Activated B cell treated with CpG ODN at 0.5 μM for 24 hours (primary cell): ENCODE data around the gene MCOLN1. TPM values are rescaled to one million over a fixed set of nuclear protein-coding genes. Genes with fewer than 3 reads are reported as not detected.

Experiments
- ATAC-seq: fragments of 200-7000 bp; cut with Tn5 transposase; one replicate; pipeline ENCODE4 v1.10.0; 2021; ENCODE audit warnings: low read depth, mild to moderate bottlenecking, moderate library complexity
- CTCF ChIA-PET: fragments of 350-600 bp; sonication (Branson Sonifier 250); formaldehyde crosslinking; loops from one replicate; lab custom pipeline; 2021; ENCODE audit warnings: antibody characterized with exemption; lab: Charles Lee
- POLR2A ChIA-PET: fragments of 350-600 bp; sonication (Branson Sonifier 250); formaldehyde crosslinking; loops from one replicate; lab custom pipeline; 2021; ENCODE audit warnings: antibody characterized with exemption; lab: Charles Lee
- DNase-seq: peaks from one replicate; pipeline ENCODE4 v3.0.0; 2022
- H3K27ac Mint-ChIP-seq: one replicate; pipeline ENCODE4 v1.8.0; 2020; ENCODE audit warnings: mixed read lengths
- H3K27me3 Mint-ChIP-seq: one replicate; pipeline ENCODE4 v1.8.0; 2021; ENCODE audit warnings: mixed read lengths
- H3K36me3 Mint-ChIP-seq: one replicate; pipeline ENCODE4 v1.8.0; 2021; ENCODE audit warnings: low read depth, mixed read lengths
- H3K4me1 Mint-ChIP-seq: one replicate; pipeline ENCODE4 v1.8.0; 2021; ENCODE audit warnings: mixed read lengths
- H3K4me3 Mint-ChIP-seq: one replicate; pipeline ENCODE4 v1.8.0; 2020; ENCODE audit warnings: mild to moderate bottlenecking, mixed read lengths
- H3K9me3 Mint-ChIP-seq: one replicate; pipeline ENCODE4 v1.8.0; 2020; ENCODE audit warnings: mixed read lengths
- CTCF ChIP-seq: fragments of 200-600 bp; IDR thresholded peaks from one replicate; pipeline ENCODE4 v1.8.0; 2022; ENCODE audit warnings: antibody characterized with exemption, mild to moderate bottlenecking
- intact Hi-C: fragments of 100-400 bp; cut with micrococcal nuclease; formaldehyde crosslinking; loops from one replicate; pipeline ENCODE4 v1.15.1; 2024
- total RNA-seq: library from RNA; stranded (reverse); gene quantifications from 2 replicates; pipeline ENCODE4 v1.2.3, GENCODE V29; 2022

Gene MCOLN1
- total RNA-seq, 1 donor from 2014 or later, result 13.7 TPM

GRCh38 chr19:7533281-7533885, 11.0 kb downstream of the MCOLN1 start:
- Mint-ChIP-seq H3K27ac (peak overlapping the region; percentile 71), H3K27me3 (no peaks in the 10 kb centered on the region), H3K36me3 (peaks cover 22% of the 10 kb centered on the region), H3K4me1 (peaks cover 32% of the 10 kb centered on the region), H3K4me3 (peak overlapping the region; percentile 94), H3K9me3 (no peaks in the 10 kb centered on the region)
- intact Hi-C loops, result loop anchor here (10.0 kb wide), 2 partner anchors 391 to 1629 kb away; partner anchors contain the start of genes CTXN1, NDUFA11, SNAPC2 and VMAC
- ChIA-PET POLR2A (interaction anchor here (2.7 kb wide), 1 partner anchor 11 kb away, joined by 14 read pairs; the partner anchor contains the start of gene MCOLN1), CTCF (no interaction called here)
- ATAC-seq (no peak), DNase-seq (no peak)
- TF ChIP-seq CTCF, result no peak

- Mint-ChIP-seq H3K36me3 (peaks cover 26% of the 10 kb centered on the region), H3K4me3 (peak overlapping the region; percentile 94), H3K27me3 (no peaks in the 10 kb centered on the region), H3K27ac (peak overlapping the region; percentile 91), H3K4me1 (peaks cover 32% of the 10 kb centered on the region), H3K9me3 (no peaks in the 10 kb centered on the region)
- DNase-seq (peak; percentile 72), ATAC-seq (peak; percentile 51)
- ChIA-PET CTCF (no interaction called here), POLR2A (interaction anchor here (0.7 to 3.3 kb wide), 4 partner anchors 12 to 96 kb away, joined by 3 to 37 read pairs (median 6); partner anchors contain the start of genes MCOLN1, PET100 and XAB2)
- no peak for TF ChIP-seq CTCF
- intact Hi-C loops, result loop anchor here (1.0 to 10.0 kb wide), 5 partner anchors 12 to 1629 kb away; partner anchors contain the start of genes CTXN1, MCOLN1, NDUFA11 and SNAPC2
Observed at GRCh38 chr19:7533925-7534480, 11.6 kb downstream of the MCOLN1 start.

- DNase-seq (no peak), ATAC-seq (peak; percentile 6)
- Mint-ChIP-seq H3K9me3 (no peaks in the 10 kb centered on the region), H3K4me3 (peak overlapping the region; percentile 94), H3K4me1 (peaks cover 32% of the 10 kb centered on the region), H3K27ac (peak overlapping the region; percentile 91), H3K36me3 (peaks cover 27% of the 10 kb centered on the region), H3K27me3 (no peaks in the 10 kb centered on the region)
- ChIA-PET CTCF (no interaction called here), POLR2A (interaction anchor here (0.7 to 3.3 kb wide), 6 partner anchors 13 to 386 kb away, joined by 3 to 37 read pairs (median 3); partner anchors contain the start of genes MCOLN1, PET100 and XAB2)
- intact Hi-C loops, result loop anchor here (1.0 to 10.0 kb wide), 8 partner anchors 12 to 1630 kb away; partner anchors contain the start of genes CTXN1, MCOLN1, NDUFA11 and PET100
- TF ChIP-seq CTCF, result no peak
Observed at GRCh38 chr19:7534531-7535046, 12.2 kb downstream of the MCOLN1 start.

- ChIA-PET CTCF (no interaction called here), POLR2A (interaction anchor here (0.6 to 3.3 kb wide), 7 partner anchors 13 to 728 kb away, joined by 3 to 37 read pairs (median 3); partner anchors contain the start of genes MCOLN1, PET100, PEX11G and XAB2)
- H3K4me1 Mint-ChIP-seq, result peaks cover 32% of the 10 kb centered on the region
- peak within 1 kb of the TSS; percentile 91 for H3K27ac Mint-ChIP-seq
- DNase-seq, result peak; percentile 95
- no peaks in the 10 kb centered on the region for H3K9me3 Mint-ChIP-seq
- H3K4me3 Mint-ChIP-seq, result peak within 1 kb of the TSS; percentile 94
- intact Hi-C loops, result loop anchor here (1.0 to 10.0 kb wide), 7 partner anchors 16 to 1631 kb away; partner anchors contain the start of genes CTXN1, NDUFA11, PET100 and PEX11G
- TF ChIP-seq CTCF, result no peak
- peaks cover 30% of the 10 kb centered on the region for H3K36me3 Mint-ChIP-seq
- peak; percentile 75 for ATAC-seq
- H3K27me3 Mint-ChIP-seq, result no peaks in the 10 kb centered on the region
Observed at GRCh38 chr19:7535047-7535997, 12.9 kb downstream of the MCOLN1 start, which contains the start of gene PNPLA6. Gene PNPLA6 (plus strand): TSS chr19:7535717. CDS start chr19:7535789, 72 bp downstream.
